Occipital lobe (tissue), 2 donors: ENCODE results near the gene SLC25A29. TPM values are rescaled to one million over a fixed set of nuclear protein-coding genes. Genes with fewer than 3 reads are reported as not detected.
A peak's percentile ranks its signal among the peaks of the same experiment; 100 is the strongest.
"Not testable (repeated sequence)": the region's sequence is repeated elsewhere in the genome, so short reads cannot be mapped to it uniquely, and the experiment has no call there.

Source experiments
- DNase-seq: peaks from one replicate; lab custom pipeline; 2025; lab: John Stamatoyannopoulos, UW
- total RNA-seq: library from RNA; depleted of rRNA; stranded (reverse); fragments of >200 nt; gene quantifications from one replicate; pipeline ENCODE4 v1.2.3, GENCODE V29; 2014

SLC25A29 gene, protein sequence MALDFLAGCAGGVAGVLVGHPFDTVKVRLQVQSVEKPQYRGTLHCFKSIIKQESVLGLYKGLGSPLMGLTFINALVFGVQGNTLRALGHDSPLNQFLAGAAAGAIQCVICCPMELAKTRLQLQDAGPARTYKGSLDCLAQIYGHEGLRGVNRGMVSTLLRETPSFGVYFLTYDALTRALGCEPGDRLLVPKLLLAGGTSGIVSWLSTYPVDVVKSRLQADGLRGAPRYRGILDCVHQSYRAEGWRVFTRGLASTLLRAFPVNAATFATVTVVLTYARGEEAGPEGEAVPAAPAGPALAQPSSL
- 41.8 TPM for total RNA-seq

DNA sequence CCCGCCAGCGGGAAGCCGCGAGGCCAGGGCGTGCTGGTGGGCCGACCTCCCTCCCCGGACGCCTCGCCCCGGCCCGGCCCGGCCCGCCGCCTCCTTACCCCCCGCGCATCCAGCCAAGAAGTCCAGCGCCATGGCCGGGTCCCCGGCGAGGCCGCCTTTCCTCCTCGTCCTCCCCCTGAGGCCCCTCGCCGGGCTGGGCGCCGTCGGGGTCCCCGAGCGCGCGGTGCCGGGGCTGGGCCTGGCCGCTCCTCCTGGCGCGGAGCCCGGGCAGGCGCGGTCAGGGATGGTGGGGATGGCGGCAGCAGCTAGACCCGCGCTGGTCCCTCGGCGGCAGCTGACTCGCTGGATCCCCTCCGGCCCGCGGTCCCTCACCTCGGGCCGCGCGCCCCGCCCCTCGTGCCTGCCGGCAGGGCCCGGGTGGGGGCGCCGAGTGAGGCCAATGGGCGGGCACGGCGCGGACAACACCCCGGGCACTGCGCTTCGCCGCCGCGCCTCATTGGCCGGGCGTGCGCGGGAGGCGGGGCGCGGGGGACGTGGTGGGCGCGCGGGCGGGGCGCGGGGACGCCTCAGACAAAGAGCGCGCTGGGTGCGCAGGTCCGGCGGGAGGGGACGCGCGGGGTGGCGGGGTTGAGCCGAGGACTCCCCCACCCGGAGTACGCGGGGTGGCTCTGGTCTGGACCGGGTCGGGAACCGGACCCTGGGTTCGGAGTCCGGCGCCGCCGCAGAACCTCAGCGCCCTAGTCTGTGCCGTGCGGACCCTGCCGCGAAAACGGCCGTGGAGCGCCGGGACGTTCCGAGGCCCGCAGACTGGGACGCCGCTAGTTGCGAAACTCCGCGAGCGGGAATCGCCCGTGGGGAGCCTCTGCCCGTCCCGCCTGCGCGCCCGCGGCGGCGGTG is at the start of gene SLC25A29:
Gene SLC25A29 (minus strand): TSS at position 344 of the 897 bp plus-strand sequence. CDS start 212 bp downstream, at position 132.
- DNase-seq, result peak; percentile 89

DNA sequence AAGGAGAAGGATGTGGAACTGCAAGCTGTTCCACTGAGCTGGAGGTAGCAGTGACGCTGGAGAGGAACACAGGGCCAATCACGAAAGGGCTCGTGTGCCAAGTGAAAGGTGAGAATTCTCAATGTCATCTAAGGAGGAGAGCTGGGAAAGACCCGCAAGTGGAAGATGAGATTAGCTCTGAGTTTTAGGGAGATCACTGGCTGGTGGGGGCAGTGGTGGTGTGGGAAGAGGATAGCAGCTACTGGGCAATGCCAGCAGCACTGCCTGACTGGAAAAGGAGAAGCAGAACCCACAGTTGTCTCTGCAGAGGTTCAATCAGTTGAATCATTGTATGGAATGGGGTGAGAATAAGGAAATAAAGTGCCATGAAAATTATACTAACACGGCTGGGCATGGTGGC is 44.7 kb upstream of the SLC25A29 start:
- DNase-seq, result no peak

DNA sequence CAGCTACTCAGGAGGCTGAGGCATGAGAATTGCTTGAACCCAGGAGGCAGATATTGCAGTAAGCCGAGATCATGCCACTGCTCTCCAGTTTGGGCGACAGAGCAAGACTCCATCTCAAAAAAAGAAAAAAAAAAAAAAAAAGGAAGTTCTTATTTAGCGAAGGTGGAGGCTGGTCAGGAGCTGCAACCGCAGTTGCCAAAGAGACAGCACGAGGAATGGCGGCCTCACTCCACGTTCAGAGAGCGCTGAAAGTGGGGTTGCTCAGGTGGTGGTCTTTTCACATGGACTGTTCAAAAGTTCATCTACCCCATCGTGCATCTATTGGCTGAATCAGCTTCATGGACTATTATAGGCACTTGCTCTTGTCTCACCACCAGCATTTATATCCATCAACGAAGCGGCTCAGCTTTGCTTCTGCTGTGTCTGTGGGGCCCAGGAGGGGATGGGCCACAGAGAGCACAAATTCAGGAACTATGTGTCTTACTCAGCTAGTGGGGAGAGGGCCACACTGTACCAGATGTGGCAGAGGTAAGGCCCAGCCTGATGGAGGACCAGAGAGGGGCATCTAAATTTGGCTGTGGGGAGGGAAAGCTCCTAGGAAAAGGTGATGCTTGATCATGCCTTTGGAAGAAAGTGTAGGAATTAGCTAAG is 44.2 kb upstream of the SLC25A29 start:
- no peak for DNase-seq

DNA sequence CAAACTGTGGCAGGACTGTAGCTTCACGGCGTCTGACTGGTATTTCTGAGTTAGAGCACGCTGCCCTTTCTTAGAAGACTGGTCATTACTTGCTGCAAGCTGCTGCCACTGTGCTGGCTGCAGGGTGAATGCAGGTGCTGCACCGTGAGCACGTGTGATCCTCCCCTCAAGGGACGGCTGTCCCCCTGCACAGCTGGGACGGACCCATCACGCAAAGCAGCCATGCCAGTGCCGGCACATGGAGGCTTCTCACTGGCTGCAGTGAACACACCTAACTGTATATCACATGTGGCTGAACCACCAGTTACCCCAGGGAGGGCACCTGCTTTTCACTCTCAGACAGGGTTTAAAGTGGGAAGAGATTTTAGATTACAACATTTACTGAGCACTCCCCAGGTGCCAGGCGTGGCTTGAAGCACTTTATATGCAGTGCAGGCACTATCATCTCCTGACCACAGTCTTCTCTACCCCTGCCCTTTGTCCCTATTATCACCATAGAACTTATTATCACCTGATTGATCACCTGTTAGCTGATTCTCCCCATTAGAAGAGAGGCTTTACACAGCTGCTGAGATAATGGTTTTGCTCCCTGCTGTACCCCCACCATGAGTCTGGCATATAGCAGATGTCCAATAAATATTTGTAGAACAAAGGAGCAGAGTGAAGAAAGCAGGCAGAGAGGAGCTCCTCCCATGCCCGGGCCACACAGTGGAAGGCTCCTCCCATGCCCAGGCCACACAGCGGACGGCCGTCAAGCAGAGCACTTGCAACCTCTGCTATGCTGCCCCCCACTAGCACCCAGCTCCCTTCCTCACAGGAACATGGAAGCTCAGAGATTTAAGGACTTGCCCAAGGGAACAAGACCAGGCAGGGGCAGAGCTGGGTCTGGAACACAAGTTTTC is 42.8 kb upstream of the SLC25A29 start:
- no peak for DNase-seq

DNA sequence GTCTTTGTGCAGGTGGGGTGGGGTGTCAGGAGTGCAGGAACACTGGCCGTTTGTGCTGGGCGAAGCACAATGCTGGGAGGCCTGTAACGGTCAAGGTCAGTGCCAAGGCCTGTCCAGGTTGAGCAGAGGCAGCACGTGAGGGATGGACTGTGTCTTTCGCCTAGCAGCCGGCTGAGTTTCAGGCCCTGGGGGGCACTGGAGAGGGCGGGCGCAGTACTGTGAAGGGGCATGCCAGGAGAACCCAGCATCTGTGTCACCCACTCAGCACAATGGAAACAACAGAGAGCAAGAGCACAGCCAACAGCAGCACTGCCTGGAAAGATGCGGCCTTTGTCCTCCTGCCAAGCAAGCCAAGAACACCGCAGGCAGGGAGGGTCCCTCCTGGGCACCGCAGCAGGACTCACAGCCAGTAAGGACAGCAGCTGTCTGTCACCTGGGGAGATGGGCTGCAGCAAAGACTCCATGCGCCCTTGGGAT is 42.0 kb upstream of the SLC25A29 start:
- DNase-seq, result no peak

DNA sequence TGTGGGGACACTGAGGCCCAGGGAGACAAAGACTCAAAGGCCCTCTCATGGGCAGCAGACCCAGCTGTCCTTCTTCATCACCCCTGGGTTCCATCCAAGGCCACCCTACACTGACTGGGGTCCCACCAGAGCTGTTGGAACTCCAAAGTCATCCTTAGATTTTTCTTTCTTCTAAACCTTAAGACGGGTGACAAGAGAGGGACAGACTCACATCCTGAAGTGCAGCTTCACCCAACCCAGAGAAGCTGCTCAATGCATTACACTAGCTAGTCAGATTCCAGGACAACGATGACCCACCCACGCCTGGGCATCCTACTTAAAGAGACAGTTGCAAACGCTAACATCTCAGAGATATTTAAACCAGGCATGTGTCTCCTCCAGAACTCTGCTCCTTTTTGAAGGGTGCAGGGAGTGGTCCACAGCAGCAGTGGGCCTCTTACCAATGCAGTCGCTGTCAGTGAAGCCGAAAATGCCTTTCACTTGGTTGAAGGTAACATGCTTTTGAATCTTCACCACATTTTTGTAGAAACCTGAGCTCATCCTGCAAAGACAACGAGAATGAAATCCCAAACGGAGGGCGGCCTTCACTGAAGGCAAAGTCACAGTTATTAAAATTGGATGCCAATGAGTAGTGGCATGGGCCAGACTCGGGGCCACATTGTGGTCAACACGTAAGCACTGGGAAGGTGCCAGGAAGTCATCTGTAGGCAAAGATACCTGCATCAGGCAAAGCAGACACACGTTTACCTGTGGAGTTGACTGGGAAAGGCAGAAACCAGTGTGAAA is 40.3 kb upstream of the SLC25A29 start:
- no peak for DNase-seq

DNA sequence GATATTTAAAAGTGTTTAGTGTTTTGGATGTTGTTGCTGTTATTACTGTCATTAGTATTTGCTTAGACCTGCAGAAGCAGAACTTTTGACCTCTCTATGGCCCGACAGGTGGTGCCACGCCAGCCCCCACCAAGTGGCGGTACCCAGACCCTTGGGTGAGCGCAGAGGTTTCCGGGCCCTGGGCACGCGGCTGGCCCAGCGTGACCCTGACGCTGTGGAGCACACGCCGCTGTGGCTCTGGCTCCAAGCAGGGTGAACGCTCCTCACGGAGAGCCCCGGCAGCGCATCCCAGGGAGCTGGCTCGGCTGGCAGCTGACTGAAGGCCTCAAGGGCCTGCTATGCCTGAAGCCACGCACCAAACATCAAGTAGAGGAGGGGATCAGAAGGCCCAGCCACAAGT is 39.5 kb upstream of the SLC25A29 start:
- DNase-seq, result no peak

DNA sequence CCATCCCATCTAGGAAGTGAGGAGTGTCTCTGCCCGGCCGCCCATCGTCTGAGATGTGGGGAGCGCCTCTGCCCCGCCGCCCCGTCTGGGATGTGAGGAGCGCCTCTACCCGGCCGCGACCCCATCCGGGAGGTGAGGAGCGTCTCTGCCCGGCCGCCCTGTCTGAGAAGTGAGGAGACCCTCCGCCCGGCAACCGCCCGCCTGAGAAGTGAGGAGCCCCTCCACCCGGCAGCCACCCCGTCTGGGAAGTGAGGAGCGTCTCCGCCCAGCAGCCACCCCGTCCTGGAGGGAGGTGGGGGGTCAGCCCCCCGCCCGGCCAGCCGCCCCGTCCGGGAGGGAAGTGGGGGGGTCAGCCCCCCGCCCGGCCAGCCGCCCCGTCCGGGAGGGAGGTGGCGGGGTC is 38.4 kb upstream of the SLC25A29 start:
- DNase-seq, result not testable (repeated sequence)

DNA sequence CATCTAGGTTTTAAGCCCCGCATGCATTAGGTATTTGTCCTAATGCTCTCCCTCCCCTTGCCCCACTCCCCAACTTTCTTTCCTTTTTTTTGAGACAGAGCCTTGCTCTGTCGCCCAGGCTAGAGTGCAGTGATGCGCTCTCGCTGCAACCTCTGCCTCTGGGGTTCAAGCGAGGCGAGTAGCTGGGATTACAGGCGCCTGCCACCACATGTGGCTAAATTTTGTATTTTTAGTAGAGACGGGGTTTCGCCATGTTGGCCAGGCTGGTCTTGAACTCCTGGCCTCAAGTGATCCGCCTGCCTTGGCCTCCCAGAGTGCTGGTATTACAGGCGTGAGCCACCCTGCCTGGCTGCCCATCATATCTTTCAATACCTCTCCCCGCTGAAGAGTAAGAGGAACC is 36.6 kb upstream of the SLC25A29 start:
- not testable (repeated sequence) for DNase-seq

DNA sequence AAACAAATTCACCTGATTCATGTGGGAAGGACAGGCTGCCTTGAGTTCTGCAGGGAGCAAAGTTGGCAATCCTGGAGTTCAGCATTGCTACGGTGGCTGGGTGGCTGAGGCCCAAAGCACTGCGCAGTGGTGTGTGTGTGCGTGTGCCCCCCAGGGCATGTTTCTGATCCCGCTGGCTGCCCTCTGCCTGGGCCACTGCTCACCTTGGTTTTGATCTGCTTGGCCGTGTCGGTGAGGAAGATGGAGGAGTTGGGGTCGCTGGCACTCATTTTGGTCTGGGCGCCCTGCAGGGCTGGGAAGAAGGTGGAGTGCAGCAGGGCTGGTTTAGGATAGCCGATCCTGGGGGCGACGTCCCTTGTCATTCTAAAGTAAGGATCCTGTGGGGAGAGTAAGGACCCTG is 36.0 kb upstream of the SLC25A29 start:
- DNase-seq, result no peak

DNA sequence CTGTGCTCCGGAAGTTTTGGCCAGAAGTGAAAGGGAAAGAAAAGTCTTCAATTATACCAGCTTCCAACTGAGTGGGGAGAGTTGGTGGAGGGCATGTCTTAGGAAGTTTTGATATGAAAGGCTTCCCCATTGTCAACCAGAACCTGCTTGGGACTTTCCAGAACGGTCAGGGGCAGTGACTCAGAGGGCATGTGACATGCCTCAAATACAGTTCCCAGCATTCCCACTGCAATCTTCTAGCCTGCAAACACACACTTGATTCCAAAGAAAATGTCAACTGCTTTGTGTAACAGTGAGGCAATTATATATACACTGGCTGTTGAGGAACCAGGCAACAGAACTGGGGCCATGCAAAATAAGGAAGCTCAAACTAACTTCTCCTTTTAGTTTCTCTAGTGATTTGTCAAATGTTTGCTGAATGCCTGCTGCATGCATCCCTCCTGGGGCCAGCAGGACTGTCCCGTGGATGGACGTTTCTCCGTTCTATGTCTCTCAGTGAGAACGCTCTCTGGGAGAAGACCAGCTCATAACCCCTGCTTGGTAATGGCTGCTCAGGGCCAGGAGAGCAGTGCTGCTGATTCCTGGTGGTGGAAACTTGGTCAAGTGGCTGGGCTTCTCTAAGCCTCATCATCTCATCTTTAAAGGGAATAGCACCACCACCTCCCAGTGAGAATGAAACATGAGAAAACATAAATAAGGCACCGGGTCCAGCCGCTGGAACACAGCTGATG is 35.2 kb upstream of the SLC25A29 start:
- no peak for DNase-seq

DNA sequence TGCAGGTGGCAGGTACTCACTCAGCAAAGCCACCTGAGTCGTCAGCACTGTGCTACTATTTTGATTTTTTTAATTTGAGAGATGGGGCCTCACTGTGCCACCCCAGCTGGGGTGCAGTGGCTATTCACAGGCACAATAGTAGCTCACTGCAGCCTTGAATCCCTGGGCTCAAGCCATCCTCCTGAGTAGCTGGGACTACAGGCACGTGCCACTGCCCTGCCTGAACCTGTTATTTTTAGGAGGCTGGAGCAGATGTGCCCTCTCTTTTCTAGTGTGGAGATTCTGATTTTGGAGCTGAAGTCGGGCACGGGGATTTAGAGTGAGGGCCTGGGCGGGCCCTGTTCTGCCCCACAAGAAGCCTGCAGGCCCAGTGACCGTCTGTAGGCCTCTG is 34.2 kb upstream of the SLC25A29 start:
- no peak for DNase-seq

DNA sequence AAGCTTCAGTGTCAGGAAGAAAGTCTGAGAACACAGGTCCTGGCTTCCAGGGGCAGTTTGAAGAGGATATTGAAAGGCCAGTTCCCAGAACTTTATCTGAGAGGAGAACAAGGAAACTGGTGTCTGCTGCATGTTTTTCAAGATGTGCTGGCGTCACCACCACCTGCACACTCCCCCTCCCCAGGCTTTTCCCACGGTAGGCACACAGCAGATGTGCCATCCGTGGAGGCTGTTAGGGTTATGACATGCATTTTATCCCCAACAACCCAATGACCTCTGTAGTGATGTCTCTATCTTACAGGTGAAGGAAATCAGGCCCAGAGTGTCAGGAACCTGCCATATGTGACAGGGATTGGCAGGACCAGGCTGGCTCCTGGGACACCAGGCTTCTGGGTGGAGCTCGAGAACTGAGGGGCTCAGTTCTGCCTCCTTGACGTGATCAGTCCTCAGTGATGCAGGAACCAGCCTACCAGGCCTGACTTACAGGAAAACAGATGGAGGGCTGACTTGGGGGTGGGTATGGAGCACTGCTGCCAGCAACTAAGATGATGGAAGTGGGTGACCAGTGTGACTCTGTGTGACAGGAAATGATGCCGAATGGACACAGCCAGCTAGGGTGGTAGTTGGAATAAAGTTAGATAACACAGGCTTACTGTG is 33.6 kb upstream of the SLC25A29 start:
- no peak for DNase-seq

DNA sequence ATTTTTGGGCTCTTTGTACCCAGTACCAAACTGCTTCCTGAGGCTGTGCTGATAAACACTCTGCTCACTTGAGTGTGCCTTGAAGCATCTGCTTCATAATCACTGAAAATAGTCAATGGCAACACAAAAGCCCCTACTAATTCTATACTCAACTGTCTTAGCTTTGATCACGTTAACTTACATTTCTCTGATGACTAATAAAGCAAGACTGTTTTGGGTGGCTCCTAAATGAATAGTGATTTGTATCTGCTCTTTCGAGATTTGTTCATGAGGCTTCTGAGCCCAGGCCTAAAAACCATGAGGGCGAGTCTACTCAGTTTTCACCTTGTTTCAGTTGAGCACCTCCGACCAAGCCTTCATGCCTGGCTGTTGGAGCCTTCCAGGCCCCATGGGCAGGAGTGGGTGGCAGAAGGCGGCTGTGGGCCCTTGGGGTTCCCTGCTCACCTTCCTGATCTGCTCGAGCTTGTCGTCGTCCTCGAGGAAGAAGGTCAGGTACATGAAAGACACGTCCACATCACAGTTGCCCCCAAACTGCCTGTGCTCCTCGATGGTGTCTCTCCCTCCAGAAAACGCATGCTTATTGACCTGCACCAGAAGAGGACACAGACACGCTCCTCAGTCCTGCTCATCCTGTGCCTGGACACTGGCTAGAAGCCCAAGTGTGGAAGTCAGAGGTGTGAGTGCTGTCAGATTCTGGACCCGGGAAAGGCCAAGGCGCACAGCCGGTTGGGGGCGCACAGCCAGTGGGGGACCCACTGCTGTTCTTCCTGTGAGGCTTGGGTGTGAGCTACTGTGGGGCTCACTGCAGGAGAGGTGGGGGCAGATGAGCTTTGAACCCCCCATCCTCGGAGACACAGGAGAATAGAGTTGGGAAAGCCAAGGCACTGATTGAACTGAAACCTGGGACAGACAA is 30.6 kb upstream of the SLC25A29 start:
- no peak for DNase-seq

DNA sequence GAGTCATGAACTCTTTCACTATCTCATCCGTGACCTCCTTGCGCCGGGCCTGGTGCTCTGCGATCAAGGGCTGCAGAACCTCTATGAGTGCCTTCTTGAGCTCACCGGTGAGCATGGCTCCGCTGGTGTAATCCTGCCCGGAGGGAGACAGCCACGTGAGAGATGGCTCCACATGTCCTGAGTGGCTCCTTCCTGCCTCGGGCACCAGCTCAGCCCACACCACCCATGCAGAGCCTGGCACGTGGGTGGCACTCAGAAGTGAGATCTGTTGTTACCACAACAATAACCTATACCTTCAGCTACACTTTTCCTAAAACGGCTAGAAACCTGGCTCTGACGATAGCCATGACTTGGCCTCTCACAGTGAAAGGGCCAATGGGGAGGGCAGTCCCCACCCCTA is 28.7 kb upstream of the SLC25A29 start:
- DNase-seq, result no peak

DNA sequence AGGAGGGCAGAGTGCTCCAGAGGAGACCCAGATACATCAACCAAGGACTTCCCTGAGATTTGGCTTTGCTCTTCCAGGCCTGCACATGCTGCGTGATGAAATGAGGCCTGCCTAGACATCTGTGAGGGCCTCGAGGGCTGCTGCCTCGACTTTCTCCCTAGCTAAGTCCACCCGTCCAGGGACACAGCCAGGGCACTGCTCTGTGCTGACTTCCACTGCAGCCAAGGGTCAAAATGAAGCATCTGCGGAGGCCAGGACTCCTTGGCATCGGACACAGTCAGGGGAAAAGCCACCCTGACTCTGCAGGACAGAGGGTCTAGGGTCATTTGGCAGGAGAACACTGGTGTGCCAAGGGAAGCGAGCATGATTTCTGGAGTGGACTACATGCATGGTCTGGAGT is 27.6 kb upstream of the SLC25A29 start:
- DNase-seq, result no peak

DNA sequence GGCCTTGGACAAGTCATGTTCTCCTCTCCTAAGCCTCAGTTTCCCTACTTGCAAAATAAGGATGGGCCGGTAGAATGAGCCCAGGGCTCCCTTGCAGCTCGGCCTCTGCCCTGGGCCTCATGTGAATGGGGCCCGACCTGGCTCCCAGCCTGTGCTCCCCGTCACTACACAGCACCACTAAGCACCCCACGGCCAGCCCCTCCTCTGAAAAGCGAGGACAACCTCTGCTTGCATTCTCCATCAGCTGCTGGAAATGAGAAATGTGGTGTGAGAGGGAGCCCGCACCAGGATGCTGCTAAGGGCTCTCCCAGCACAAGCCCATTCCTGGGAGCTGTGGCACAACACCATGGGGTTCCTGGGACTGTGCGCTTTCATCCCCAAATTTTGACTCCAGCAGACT is 27.1 kb upstream of the SLC25A29 start:
- no peak for DNase-seq

DNA sequence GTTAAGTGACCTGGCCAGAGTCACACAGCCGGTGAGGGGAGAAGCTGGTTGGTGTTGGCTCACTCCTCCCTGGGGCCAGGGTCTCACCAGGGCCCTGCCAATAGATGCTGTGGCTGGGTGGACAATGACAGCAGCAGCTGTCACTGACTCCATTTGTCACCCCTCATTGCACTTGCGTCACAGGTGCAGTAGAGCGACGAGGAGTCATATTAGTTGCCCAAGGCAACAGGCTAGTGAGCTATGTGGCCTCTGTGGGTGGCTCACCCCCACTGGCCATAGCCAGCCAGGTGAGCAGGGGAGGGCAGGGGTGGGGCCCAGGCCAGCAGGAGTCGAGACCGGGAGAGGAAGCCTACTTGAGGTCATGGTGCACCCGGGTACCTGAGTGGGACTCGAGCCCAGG is 26.6 kb upstream of the SLC25A29 start:
- DNase-seq, result no peak
